DOHH2 (cell line): ENCODE results near the gene C1S.
A peak's percentile ranks its signal among the peaks of the same experiment; 100 is the strongest.

Experiments
- CTCF ChIP-seq: fragments of 200-600 bp; sonication (generic); IDR thresholded peaks from one replicate; pipeline ENCODE4 v1.5.1; 2014; ENCODE audit warnings: antibody characterized with exemption, mild to moderate bottlenecking, low read depth, low read length; ENCODE audit not compliant: poor library complexity, severe bottlenecking
- EZH2phosphoT487 ChIP-seq: fragments of 200-600 bp; sonication (generic); IDR thresholded peaks from 2 replicates; pipeline ENCODE4 v1.6.1; 2017; ENCODE audit warnings: borderline replicate concordance, mild to moderate bottlenecking, antibody characterized with exemption, low read length, moderate library complexity, mixed read lengths

- TF ChIP-seq CTCF (peak; percentile 89), EZH2phosphoT487 (no peak)
Measured at GRCh38 chr12:7108796-7109571, 48.5 kb downstream of the C1S start, which contains the start of gene C1RL.
